GM19240 (cell line): Measurements from ENCODE around the gene STK32C.

Experiments used
- DNase-seq: peaks from one replicate; pipeline ENCODE4 v3.0.0; 2011; ENCODE audit warnings: low spot score; ENCODE audit not compliant: insufficient read length

The STK32C gene

GRCh38 chr10:132185601-132186487 is 121.9 kb downstream of the STK32C start:
- DNase-seq = no peak

- DNase-seq = no peak
Observed at GRCh38 chr10:132184816-132185593, 122.7 kb downstream of the STK32C start.

GRCh38 chr10:132183046-132183445 is 124.7 kb downstream of the STK32C start:
- no peak for DNase-seq

DNA sequence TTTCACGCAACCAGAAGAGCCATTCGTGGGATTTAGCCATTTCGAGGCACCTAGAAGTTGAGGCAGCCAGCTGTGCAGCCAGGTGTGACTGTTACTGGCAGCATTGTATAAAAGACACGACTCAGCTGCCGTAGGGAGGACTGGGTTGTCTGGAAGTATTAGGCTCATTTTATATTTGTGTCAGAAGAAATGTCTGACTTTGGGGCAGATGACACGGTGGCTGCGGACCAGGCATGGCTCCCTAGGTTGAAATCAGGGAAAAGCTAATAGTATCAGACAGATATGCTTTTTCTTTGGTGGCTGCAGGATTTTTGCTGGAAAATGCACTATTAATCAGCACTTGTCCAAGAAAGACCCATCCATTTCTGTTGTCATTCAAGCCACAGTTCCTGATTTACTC is 125.2 kb downstream of the STK32C start:
- DNase-seq = no peak

DNA sequence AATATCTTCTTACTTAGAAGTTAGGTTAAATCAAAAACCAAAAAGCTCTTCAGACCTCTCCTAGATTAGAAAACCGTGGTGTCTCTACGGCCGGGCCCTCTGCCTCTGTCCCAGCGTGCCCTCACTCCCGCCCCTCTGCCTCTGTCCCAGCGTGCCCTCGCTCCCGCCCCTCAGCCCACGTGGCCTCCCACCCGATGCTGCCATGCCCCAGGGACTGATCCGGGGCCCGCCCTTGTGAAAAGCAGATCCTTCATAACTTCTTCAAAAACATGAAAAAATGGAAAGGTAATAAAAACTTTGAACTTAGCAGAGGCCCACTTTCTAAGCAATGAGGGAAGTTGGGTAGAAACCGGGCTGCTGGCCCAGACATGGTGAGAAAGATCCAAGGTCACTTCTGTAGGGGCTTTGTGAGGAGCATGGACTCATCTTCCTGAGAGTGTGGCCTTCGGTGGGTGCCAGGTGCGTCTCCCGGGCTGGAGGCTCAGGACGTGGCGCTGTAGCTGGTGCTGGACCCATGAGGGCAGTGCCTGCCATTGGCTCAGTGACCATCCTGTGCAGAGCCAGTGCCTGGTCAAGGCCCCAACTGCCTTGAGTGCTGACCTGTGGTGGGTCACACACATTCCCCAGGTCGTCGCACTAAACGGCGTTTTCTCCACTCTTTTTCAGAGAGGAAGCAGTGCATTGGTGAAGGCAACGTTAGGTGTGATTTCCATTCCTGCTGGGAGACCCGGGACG is 125.9 kb downstream of the STK32C start:
- no peak for DNase-seq

DNA sequence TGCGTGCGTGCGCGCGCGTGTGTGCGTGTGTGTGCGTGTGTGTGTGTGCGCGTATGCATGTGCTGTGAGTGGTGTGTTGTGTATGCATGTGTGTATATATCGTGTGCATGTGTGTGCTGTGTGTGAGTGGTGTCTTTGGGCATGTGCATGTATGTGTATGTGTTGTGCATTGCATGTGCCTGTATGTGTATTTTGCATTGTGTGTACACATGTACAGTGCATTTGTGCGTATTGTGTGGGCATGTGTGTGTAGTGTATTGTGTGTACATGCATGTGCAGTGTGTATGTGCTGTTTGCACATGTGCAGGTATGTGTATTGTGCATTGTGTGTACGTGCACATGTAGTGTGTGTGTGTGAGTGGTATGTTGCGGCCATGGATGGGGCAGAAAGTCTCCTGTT is 127.0 kb downstream of the STK32C start:
- no peak for DNase-seq

GRCh38 chr10:132179551-132180392 is 128.0 kb downstream of the STK32C start:
- DNase-seq = no peak

DNA sequence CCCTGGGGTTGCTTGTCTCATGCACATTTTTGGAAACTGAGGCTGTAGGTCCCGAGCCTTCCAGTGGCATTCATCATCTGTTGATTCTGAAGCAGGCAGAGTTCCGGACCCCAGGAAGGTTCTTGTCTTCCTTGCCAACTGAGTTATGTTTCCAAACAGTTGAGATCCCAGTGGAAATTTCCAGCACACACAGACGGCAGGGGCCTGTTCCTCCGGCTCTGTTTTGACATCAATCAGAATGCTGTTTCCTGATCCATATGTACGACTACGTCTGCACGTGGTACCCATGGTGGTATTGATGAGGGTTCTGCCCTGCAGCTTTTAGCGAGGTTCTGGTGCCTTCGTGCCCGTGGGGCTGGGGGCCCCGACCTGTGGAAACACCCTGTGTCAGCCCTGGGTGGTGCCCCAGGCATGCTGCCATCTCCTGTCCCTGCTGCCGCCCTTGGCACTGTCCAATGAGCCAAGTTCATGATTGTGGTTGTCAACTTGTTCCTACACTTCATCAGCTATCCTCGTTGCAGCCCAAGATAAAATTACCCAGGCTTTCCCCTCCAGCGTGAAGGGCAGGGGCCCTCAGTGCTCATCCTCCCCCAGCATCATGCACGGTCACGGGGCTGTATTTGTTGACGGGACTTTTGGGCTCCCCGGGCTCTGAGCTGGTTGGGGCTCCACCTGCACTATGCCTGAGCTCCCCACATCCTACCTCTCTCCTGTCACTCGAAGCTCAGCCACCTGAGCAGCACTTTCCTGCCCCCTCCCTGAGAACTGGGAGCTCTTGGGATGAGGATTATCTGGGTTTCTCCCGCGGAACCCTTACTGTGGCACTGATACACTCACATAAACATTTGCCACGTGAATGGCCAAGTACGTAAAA is 128.8 kb downstream of the STK32C start:
- DNase-seq = no peak

DNA sequence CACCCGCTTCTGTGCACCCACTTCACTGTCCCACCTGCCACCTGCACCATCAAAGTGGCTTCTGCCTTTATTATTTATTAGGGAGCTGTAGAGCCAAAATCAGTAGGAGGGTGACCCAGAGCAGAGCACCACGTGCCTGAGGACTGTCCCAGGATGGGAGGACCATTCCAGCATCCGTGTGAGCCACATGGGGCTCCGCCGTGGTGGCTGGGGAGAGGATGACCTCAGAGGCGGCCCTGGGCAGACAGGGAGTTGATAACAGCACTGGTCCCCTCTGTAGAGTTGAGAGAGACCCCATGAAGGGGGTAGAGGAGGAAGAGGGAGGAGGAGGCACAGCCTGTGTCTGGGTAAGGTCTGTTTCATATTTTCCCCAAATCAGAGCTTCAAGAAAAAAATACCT is 129.7 kb downstream of the STK32C start:
- no peak for DNase-seq

GRCh38 chr10:132176623-132177500 is 130.9 kb downstream of the STK32C start:
- DNase-seq = no peak

- DNase-seq = no peak
Observed at GRCh38 chr10:132175907-132176581, 131.7 kb downstream of the STK32C start.

DNA sequence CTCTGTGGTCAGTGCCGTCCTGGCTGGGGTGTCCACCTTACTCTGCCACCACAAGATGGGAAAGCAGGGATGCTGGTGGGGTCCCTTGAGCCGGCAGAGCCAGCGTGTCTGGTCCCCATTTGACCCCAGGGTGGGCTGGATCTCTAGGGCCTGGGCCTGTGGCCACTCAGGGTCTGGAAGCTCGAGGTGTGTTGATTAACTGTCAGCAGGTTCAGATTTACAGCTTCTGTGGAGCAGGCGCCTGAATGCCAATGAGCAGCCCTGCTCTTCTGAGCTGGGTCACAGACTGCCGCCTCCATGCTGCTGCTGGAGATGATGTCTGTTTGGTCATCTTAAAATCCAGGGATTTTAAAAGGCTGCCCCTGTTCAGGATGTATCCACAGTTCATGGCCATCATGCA is 132.3 kb downstream of the STK32C start:
- no peak for DNase-seq

DNA sequence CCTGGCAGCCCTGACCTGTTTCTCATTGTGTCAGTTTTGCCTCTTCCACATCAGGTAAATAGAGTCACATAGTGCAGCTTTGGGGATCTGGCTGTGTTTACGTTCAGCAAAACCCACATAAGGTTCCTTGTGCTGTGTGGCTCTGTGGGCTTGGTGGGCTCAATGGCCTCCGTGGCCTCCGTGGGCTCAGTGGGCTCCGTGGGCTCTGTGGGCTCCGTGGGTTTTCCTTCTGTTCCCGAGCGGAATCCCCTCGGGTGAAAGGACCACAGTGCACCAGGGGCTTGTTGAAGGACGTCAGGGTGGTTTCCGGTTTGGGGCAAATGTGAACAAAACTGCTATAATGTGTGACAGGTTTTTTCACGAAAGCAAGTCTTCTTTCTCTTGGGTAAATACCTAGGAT is 133.5 kb downstream of the STK32C start:
- DNase-seq = no peak

- no peak for DNase-seq
Observed at GRCh38 chr10:132173185-132173584, 134.6 kb downstream of the STK32C start.

DNA sequence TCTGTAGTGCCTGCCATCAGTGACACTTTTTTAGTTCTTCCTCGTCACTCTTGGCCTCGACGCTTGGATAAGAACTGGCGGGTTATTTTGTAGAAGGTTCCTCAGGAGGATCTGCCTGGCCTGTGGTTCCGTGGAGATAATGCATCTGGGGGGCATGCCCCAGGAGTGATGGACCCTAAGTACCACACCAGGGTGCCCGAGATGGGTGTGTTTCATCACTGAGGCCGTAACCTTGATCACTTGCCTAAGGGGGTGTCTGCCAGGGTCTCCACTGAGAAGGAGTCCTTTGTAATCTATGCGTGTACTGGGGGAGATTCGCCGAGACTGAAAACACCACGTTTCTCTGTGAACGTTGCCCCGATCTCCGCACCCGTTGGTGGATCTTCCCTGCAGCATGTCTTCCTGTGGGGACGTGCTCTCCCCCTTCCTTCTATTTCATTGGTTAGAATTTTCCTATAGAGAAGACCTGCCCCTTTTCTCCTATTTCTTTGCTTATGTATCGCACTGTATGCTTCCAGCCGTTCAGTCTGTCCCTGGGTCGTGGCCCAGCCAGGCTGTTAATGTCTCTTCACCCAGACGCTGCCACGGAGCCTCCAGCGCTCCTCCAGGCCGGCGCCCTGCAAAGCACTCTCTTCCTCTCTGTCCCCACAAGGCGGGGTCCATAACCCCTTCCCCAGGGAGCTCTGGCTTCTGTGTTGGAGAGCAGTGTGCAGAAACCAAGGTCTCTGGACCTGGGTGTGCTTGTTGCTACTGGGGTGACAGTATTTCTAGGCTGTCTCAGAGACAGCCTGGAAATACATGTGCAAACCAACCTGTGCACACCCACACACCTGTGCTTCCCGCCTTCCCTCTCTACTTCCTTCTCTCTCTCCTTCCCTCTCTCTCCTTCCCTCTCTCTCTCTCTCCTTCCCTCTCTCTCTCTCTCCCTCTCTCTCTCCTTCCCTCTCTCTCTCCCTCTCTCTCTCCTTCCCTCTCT is 135.4 kb downstream of the STK32C start:
- DNase-seq = no peak

- DNase-seq = no peak
Observed at GRCh38 chr10:132170561-132171361, 137.0 kb downstream of the STK32C start.
